IPS-18a (cell line): Measurements from ENCODE around the gene MAJIN.

Source experiments
- H3K27ac ChIP-seq: one replicate; pipeline ENCODE4 v1.5.1; 2013; ENCODE audit warnings: low read length
- H3K27me3 ChIP-seq: one replicate; pipeline ENCODE4 v1.6.1; 2013; ENCODE audit warnings: mild to moderate bottlenecking, low read length; ENCODE audit not compliant: control insufficient read depth, insufficient read depth
- H3K36me3 ChIP-seq: one replicate; pipeline ENCODE4 v1.6.1; 2013; ENCODE audit warnings: low read depth, low read length; ENCODE audit not compliant: control insufficient read depth
- H3K4me1 ChIP-seq: one replicate; pipeline ENCODE4 v1.6.1; 2013; ENCODE audit warnings: low read depth, low read length; ENCODE audit not compliant: control insufficient read depth
- H3K4me3 ChIP-seq: one replicate; pipeline ENCODE4 v1.5.1; 2013; ENCODE audit warnings: low read length
- H3K9ac ChIP-seq: one replicate; pipeline ENCODE4 v1.6.1; 2013; ENCODE audit warnings: mild to moderate bottlenecking, low read length, moderate library complexity
- H3K9me3 ChIP-seq: one replicate; pipeline ENCODE4 v1.6.1; 2013; ENCODE audit warnings: low read depth, low read length; ENCODE audit not compliant: control insufficient read depth

Gene MAJIN

GRCh38 chr11:64951529-64951928 is 20.4 kb downstream of the MAJIN start:
- H3K27me3 ChIP-seq, result no peaks in the 10 kb centered on the region
- H3K36me3 ChIP-seq, result no peaks in the 10 kb centered on the region
- no peak overlapping the region for H3K4me3 ChIP-seq

GRCh38 chr11:64947208-64947814 is 24.6 kb downstream of the MAJIN start:
- Histone ChIP-seq H3K36me3 (no peaks in the 10 kb centered on the region), H3K4me1 (no peaks in the 10 kb centered on the region), H3K9me3 (no peaks in the 10 kb centered on the region), H3K9ac (no peak overlapping the region), H3K27me3 (no peaks in the 10 kb centered on the region), H3K4me3 (no peak overlapping the region), H3K27ac (no peak overlapping the region)

More at GRCh38 chr11:64951529-64951928, 20.4 kb downstream of the MAJIN start:
- no peak overlapping the region for H3K27ac ChIP-seq
- no peaks in the 10 kb centered on the region for H3K9me3 ChIP-seq
- H3K4me1 ChIP-seq, result no peaks in the 10 kb centered on the region
- no peak overlapping the region for H3K9ac ChIP-seq

GRCh38 chr11:64936539-64936938 is 35.4 kb downstream of the MAJIN start:
- Histone ChIP-seq H3K4me1 (peaks cover 3% of the 10 kb centered on the region), H3K27ac (no peak overlapping the region), H3K27me3 (no peaks in the 10 kb centered on the region), H3K36me3 (no peaks in the 10 kb centered on the region), H3K4me3 (no peak overlapping the region), H3K9ac (no peak overlapping the region), H3K9me3 (no peaks in the 10 kb centered on the region)

GRCh38 chr11:64935359-64936081 is 36.4 kb downstream of the MAJIN start, which contains the start of gene GPHA2:
Gene GPHA2 (minus strand): TSS chr11:64935893. CDS start chr11:64935460, 433 bp downstream.
- Histone ChIP-seq H3K9ac (no peak within 1 kb of the TSS), H3K4me3 (peak within 1 kb of the TSS; percentile 12), H3K4me1 (peaks cover 3% of the 10 kb centered on the region), H3K27ac (no peak within 1 kb of the TSS), H3K27me3 (no peaks in the 10 kb centered on the region), H3K36me3 (no peaks in the 10 kb centered on the region), H3K9me3 (no peaks in the 10 kb centered on the region)

- H3K36me3 ChIP-seq, result no peaks in the 10 kb centered on the region
- no peak overlapping the region for H3K27ac ChIP-seq
- H3K4me1 ChIP-seq, result peaks cover 3% of the 10 kb centered on the region
- no peaks in the 10 kb centered on the region for H3K9me3 ChIP-seq
- no peaks in the 10 kb centered on the region for H3K27me3 ChIP-seq
- H3K9ac ChIP-seq, result no peak overlapping the region
- H3K4me3 ChIP-seq, result no peak overlapping the region
Observed at GRCh38 chr11:64934682-64935358, 37.1 kb downstream of the MAJIN start.

GRCh38 chr11:64933935-64934681 is 37.8 kb downstream of the MAJIN start:
- no peak overlapping the region for H3K9ac ChIP-seq
- no peaks in the 10 kb centered on the region for H3K9me3 ChIP-seq
- H3K36me3 ChIP-seq, result no peaks in the 10 kb centered on the region
- H3K4me1 ChIP-seq, result peaks cover 3% of the 10 kb centered on the region
- no peaks in the 10 kb centered on the region for H3K27me3 ChIP-seq
- H3K4me3 ChIP-seq, result no peak overlapping the region
- H3K27ac ChIP-seq, result no peak overlapping the region

- no peaks in the 10 kb centered on the region for H3K27me3 ChIP-seq
- no peak overlapping the region for H3K9ac ChIP-seq
- no peaks in the 10 kb centered on the region for H3K9me3 ChIP-seq
- H3K36me3 ChIP-seq, result no peaks in the 10 kb centered on the region
- peaks cover 3% of the 10 kb centered on the region for H3K4me1 ChIP-seq
- H3K4me3 ChIP-seq, result no peak overlapping the region
- H3K27ac ChIP-seq, result no peak overlapping the region
Observed at GRCh38 chr11:64933213-64933934, 38.5 kb downstream of the MAJIN start.

GRCh38 chr11:64932324-64932723 is 39.6 kb downstream of the MAJIN start:
- no peaks in the 10 kb centered on the region for H3K36me3 ChIP-seq
- H3K4me3 ChIP-seq, result no peak overlapping the region
- H3K27ac ChIP-seq, result no peak overlapping the region
- no peaks in the 10 kb centered on the region for H3K9me3 ChIP-seq
- H3K27me3 ChIP-seq, result no peaks in the 10 kb centered on the region
- H3K9ac ChIP-seq, result no peak overlapping the region
- H3K4me1 ChIP-seq, result peaks cover 3% of the 10 kb centered on the region

- peaks cover 3% of the 10 kb centered on the region for H3K4me1 ChIP-seq
- H3K9ac ChIP-seq, result no peak overlapping the region
- H3K9me3 ChIP-seq, result no peaks in the 10 kb centered on the region
- no peak overlapping the region for H3K27ac ChIP-seq
- no peak overlapping the region for H3K4me3 ChIP-seq
- no peaks in the 10 kb centered on the region for H3K27me3 ChIP-seq
- H3K36me3 ChIP-seq, result no peaks in the 10 kb centered on the region
Observed at GRCh38 chr11:64931290-64931689, 40.6 kb downstream of the MAJIN start.

- peaks cover under 1% of the 10 kb centered on the region for H3K4me1 ChIP-seq
- no peak overlapping the region for H3K9ac ChIP-seq
- H3K36me3 ChIP-seq, result no peaks in the 10 kb centered on the region
- H3K9me3 ChIP-seq, result no peaks in the 10 kb centered on the region
- peaks cover 1% of the 10 kb centered on the region for H3K27me3 ChIP-seq
- H3K27ac ChIP-seq, result no peak overlapping the region
- H3K4me3 ChIP-seq, result no peak overlapping the region
Observed at GRCh38 chr11:64930340-64930739, 41.6 kb downstream of the MAJIN start.

- peaks cover 3% of the 10 kb centered on the region for H3K4me1 ChIP-seq
- peaks cover 4% of the 10 kb centered on the region for H3K27me3 ChIP-seq
- no peak overlapping the region for H3K9ac ChIP-seq
- H3K4me3 ChIP-seq, result no peak overlapping the region
- H3K36me3 ChIP-seq, result no peaks in the 10 kb centered on the region
- H3K27ac ChIP-seq, result no peak overlapping the region
- no peaks in the 10 kb centered on the region for H3K9me3 ChIP-seq
Observed at GRCh38 chr11:64929625-64930024, 42.3 kb downstream of the MAJIN start.
